OCI-LY7 (cell line): ENCODE results near the gene RIPK1. TPM values are rescaled to one million over a fixed set of nuclear protein-coding genes. Genes with fewer than 3 reads are reported as not detected.

Experiments
- BruUV-seq: library from RNA; stranded (reverse); fragments of 400-500 nt; replicated peaks from 2 replicates; lab custom pipeline; 2021; lab: Mats Ljungman, UMichigan
- CTCF ChIA-PET: fragments of 300-600 bp; sonication (Branson Sonifier 250); formaldehyde crosslinking; loops from one replicate; lab custom pipeline; 2022; ENCODE audit warnings: antibody characterized with exemption; ENCODE audit not compliant: unreplicated experiment; lab: Charles Lee
- POLR2A ChIA-PET: fragments of 300-600 bp; sonication (Branson Sonifier 250); formaldehyde crosslinking; loops from one replicate; lab custom pipeline; 2022; ENCODE audit warnings: antibody characterized with exemption; lab: Charles Lee
- DNase-seq: peaks from one replicate; pipeline ENCODE4 v3.0.0-alpha.2; 2015; ENCODE audit warnings: low spot score
- H2AFZ ChIP-seq: fragments of 200-600 bp; sonication (generic), shearing (Covaris generic); 2 replicates; pipeline ENCODE4 v1.6.1; 2014; ENCODE audit warnings: mild to moderate bottlenecking, antibody characterized with exemption, low read length, moderate library complexity
- H3K27ac ChIP-seq: fragments of 200-600 bp; sonication (generic); 2 replicates; pipeline ENCODE4 v1.5.1; 2014; ENCODE audit warnings: mixed run types, low read depth, mild to moderate bottlenecking, moderate library complexity, low read length, inconsistent platforms; ENCODE audit not compliant: poor library complexity, severe bottlenecking
- H3K36me3 ChIP-seq: fragments of 200-600 bp; sonication (generic); 2 replicates; pipeline ENCODE4 v1.6.1; 2014; ENCODE audit warnings: mild to moderate bottlenecking, antibody characterized with exemption, low read length, moderate library complexity, mixed read lengths; ENCODE audit not compliant: insufficient read depth
- H3K4me1 ChIP-seq: fragments of 200-600 bp; sonication (generic); 2 replicates; pipeline ENCODE4 v1.5.1; 2014; ENCODE audit warnings: mild to moderate bottlenecking, low read length; ENCODE audit not compliant: insufficient read depth, poor library complexity, severe bottlenecking
- H3K4me2 ChIP-seq: fragments of 200-600 bp; sonication (generic); 2 replicates; pipeline ENCODE4 v1.6.1; 2014; ENCODE audit warnings: mild to moderate bottlenecking, low read length
- H3K4me3 ChIP-seq: fragments of 200-600 bp; sonication (generic); 2 replicates; pipeline ENCODE4 v1.5.1; 2014; ENCODE audit warnings: mild to moderate bottlenecking, low read depth, low read length; ENCODE audit not compliant: poor library complexity, severe bottlenecking
- H3K79me2 ChIP-seq: fragments of 200-600 bp; sonication (generic); 2 replicates; pipeline ENCODE4 v1.6.1; 2016; ENCODE audit warnings: low read depth, mild to moderate bottlenecking, low read length, moderate library complexity, mixed read lengths; ENCODE audit not compliant: insufficient read depth
- H3K9me2 ChIP-seq: fragments of 200-600 bp; sonication (generic); 2 replicates; pipeline ENCODE4 v1.6.1; 2016; ENCODE audit warnings: mild to moderate bottlenecking, low read length, mixed read lengths; ENCODE audit not compliant: insufficient read depth
- H3K9me3 ChIP-seq: fragments of 200-600 bp; sonication (generic); 2 replicates; pipeline ENCODE4 v1.6.1; 2014; ENCODE audit warnings: mild to moderate bottlenecking, mixed run types, low read length, mixed read lengths
- H4K20me1 ChIP-seq: fragments of 200-600 bp; sonication (generic); 2 replicates; pipeline ENCODE4 v1.6.1; 2014; ENCODE audit warnings: mild to moderate bottlenecking, antibody characterized with exemption, low read length, moderate library complexity, mixed read lengths; ENCODE audit not compliant: insufficient read depth
- EZH2phosphoT487 ChIP-seq: fragments of 200-600 bp; sonication (generic); IDR thresholded peaks from 2 replicates; pipeline ENCODE4 v1.6.1; 2018; ENCODE audit warnings: low read depth, borderline replicate concordance, mild to moderate bottlenecking, mixed run types, antibody characterized with exemption, low read length, moderate library complexity, mixed read lengths
- intact Hi-C: fragments of 100-400 bp; cut with micrococcal nuclease; formaldehyde crosslinking; loops from one replicate; pipeline ENCODE4 v1.10.0; 2022; ENCODE audit not compliant: unreplicated experiment
- total RNA-seq, 2 experiments: library from RNA; depleted of rRNA in 1 of 2; stranded (reverse); fragments of >200 nt in 1 of 2; shearing (Covaris generic) in 1 of 2; gene quantifications; 2 replicates each; pipeline ENCODE4 v1.2.3, GENCODE V29; 2014 to 2022
- TF ChIP-seq, protein P1 (sequence below): fragments of 200-600 bp; sonication (generic); conservative IDR thresholded peaks from 2 replicates; pipeline ENCODE4 v1.5.1; 2014; ENCODE audit warnings: mild to moderate bottlenecking, antibody characterized with exemption, low read length, moderate library complexity, mixed read lengths

Gene RIPK1
- total RNA-seq, 2 experiments from 2014 or later = 7.5 to 8.4 TPM

DNA sequence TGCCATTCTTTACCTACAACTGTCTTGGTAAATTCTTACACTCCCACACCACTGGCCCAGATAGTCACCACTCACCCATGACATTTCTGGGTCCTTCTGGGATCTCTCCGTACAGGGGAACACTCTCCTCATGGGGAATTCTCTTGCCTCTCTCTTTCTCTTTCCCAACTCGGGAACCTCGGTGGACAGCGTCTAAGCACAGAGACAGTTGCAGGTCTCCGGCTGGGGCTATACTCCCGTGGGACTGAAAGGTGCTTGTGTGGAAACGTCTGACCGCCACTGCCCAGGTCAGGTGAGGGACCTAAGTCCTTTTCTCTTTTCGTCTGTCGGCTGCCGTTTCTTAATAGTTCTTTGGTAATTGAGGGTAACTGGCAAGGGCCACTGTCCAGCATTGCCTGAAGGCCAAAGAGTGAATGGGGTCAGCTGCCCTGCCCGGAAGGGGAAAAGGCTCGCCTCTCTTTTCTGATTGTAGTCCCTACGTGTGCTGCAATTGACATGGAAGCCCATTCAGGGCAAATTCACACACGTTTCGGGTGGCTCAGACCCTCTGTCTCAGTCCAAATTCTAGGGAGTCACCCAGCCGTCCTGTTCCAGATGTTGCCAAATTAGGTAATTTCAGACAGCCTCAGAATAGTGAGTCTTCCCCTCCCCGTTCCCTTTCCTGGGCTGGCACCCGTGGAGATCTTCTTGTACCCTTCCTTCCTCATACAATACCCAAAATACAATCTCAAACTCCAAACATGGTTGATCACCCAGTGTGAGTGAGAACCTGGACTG is 31.2 kb upstream of the RIPK1 start:
- no peak for DNase-seq
- Histone ChIP-seq H3K9me3 (no peaks in the 10 kb centered on the region; the same call in 1 of the 2 replicates), H3K27ac (no peak overlapping the region), H2AFZ (no peak overlapping the region), H3K4me2 (no peak overlapping the region), H4K20me1 (no peaks in the 10 kb centered on the region), H3K4me3 (no peak overlapping the region), H3K9me2 (no peaks in the 10 kb centered on the region), H3K4me1 (peaks cover 6% of the 10 kb centered on the region), H3K36me3 (no peaks in the 10 kb centered on the region), H3K79me2 (no peaks in the 10 kb centered on the region)
- intact Hi-C loops = no loop called here
- CTCF ChIA-PET = no interaction called here
- POLR2A ChIA-PET = interaction anchor here (0.9 kb wide), 1 partner anchor 25 kb away, joined by 3 read pairs; no protein-coding TSS in a partner anchor
- TF ChIP-seq, protein P1, sequence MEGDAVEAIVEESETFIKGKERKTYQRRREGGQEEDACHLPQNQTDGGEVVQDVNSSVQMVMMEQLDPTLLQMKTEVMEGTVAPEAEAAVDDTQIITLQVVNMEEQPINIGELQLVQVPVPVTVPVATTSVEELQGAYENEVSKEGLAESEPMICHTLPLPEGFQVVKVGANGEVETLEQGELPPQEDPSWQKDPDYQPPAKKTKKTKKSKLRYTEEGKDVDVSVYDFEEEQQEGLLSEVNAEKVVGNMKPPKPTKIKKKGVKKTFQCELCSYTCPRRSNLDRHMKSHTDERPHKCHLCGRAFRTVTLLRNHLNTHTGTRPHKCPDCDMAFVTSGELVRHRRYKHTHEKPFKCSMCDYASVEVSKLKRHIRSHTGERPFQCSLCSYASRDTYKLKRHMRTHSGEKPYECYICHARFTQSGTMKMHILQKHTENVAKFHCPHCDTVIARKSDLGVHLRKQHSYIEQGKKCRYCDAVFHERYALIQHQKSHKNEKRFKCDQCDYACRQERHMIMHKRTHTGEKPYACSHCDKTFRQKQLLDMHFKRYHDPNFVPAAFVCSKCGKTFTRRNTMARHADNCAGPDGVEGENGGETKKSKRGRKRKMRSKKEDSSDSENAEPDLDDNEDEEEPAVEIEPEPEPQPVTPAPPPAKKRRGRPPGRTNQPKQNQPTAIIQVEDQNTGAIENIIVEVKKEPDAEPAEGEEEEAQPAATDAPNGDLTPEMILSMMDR = no peak
- no peak for TF ChIP-seq EZH2phosphoT487
- BruUV-seq = no TSS peak

DNA sequence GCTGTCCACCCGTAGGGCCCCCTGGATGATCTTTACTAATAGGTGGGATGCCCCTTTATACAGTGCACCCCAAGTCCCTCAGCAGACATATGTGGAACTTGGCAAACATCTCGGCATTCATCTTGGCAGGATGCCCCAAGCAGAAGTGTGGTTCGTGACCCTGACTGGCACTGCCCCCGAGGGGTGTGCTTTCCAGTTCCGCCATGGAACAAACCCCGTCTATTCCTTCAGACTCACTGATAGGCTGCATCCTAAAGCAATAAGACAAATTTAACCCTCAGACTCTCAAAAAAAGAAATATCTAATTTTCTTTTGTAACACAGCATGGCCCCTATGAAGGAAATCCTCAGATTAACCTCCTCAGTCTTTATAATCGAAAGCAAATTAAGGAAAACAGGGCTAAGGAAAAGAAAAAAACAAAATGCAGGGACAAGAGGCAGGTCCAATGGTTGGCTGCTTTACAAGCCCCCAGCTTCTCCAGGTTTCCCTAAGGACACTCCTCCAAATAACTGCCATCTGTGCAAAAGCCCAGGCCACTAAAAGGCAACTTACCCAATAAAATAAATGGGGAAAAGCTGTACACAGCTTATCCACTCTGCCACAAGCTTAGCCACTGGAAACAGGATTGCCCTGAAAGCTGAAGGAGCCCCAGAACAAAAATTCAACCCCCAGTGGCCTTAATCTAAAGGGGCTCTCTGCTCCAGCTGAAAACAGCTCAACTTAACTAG is 30.5 kb upstream of the RIPK1 start:
- no peaks in the 10 kb centered on the region for H3K9me2 ChIP-seq
- H3K36me3 ChIP-seq = no peaks in the 10 kb centered on the region
- no peak overlapping the region for H3K27ac ChIP-seq
- BruUV-seq = no TSS peak
- TF ChIP-seq, protein P1 = no peak
- TF ChIP-seq EZH2phosphoT487 = no peak
- H3K4me1 ChIP-seq = no peaks in the 10 kb centered on the region
- H3K4me3 ChIP-seq = no peak overlapping the region
- no peaks in the 10 kb centered on the region for H3K79me2 ChIP-seq
- H3K4me2 ChIP-seq = no peak overlapping the region
- POLR2A ChIA-PET = interaction anchor here (1.1 to 1.9 kb wide), 5 partner anchors 8 to 16 kb away, joined by 3 to 8 read pairs (median 6); no protein-coding TSS in a partner anchor
- intact Hi-C loops = no loop called here
- CTCF ChIA-PET = interaction anchor here (0.9 kb wide), 1 partner anchor 16 kb away, joined by 6 read pairs; no protein-coding TSS in a partner anchor
- no peak for DNase-seq
- no peaks in the 10 kb centered on the region for H4K20me1 ChIP-seq
- H2AFZ ChIP-seq = no peak overlapping the region
- no peaks in the 10 kb centered on the region; the same call in 1 of the 2 replicates for H3K9me3 ChIP-seq
